ENCODE data around the gene KRTAP5-6.

The KRTAP5-6 gene

GRCh38 chr11:1734641-1735081 lies 37.7 kb downstream of the KRTAP5-6 start:
- no peak for DNase-seq

DNA sequence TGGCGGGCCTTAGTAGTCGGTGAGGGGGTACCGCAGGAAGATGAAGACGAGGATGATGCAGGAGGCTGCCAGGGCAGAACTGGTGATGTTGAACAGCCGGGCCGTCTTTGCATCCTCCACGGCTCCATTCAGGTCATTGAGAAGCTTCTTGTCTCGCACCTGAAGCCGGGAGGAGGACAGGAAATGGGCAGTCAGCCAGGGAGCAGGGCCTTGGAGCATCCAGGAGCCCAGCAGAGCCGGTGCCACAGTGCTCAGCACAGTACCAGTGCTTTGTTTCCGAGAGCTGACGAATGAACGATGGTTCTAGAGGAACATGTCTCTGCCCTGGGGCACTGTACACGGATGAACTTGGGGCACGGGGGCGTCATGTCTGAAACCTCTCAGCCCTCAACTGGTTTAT lies 38.3 kb downstream of the KRTAP5-6 start:
- DNase-seq: no peak

GRCh38 chr11:1736447-1736992 lies 39.5 kb downstream of the KRTAP5-6 start:
- DNase-seq: no peak

DNA sequence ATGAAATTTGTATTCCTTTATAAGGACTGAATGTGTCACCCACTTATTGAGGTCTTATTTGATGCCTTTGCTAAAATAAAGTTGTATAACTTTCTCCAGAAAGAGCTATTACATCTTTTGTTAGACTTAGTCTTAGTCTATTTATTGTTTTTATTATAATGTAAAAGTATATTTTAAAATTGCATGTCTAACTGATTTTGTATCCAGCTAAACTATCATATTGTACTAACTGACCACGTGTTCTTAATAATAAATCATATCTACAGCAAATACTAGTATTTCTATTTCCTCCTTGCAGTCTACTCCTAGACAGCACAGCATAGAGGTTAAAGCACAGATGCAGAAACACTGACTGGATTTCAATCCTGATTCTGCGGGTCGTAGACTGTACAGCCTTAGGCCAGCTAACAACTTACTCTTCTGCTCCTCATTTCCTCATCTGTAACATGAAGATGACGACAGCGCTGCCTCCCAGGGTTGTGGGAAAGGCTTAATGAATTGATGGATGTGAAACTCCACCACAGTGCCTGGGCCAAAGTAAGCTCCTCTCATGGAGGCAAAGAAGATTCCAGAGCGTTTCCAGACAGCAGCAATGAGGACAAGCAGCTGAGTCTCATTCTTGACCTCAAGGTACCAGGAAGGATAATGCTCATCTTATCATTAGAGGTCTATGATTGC lies 40.2 kb downstream of the KRTAP5-6 start:
- DNase-seq: no peak

DNA sequence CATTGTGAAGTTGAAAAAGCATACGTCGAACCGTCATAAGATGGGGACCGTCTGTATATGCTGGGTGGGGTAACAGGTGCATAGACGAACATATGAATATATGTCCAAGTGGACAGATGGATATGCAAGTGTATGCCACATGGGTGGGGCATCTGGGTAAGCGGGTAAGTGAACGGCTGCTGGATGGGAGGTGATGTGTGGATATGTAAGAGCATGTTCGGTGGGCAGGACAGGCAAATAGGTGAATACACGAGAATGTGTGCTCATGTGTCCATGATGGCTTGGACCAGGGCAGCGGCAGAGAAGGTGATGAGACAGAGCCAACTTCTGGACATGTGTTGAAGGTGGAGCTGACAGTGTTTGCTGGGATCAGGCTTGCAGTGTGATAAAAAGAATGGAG lies 41.4 kb downstream of the KRTAP5-6 start:
- DNase-seq: no peak

GRCh38 chr11:1739576-1739975 lies 42.6 kb downstream of the KRTAP5-6 start:
- no peak for DNase-seq

DNA sequence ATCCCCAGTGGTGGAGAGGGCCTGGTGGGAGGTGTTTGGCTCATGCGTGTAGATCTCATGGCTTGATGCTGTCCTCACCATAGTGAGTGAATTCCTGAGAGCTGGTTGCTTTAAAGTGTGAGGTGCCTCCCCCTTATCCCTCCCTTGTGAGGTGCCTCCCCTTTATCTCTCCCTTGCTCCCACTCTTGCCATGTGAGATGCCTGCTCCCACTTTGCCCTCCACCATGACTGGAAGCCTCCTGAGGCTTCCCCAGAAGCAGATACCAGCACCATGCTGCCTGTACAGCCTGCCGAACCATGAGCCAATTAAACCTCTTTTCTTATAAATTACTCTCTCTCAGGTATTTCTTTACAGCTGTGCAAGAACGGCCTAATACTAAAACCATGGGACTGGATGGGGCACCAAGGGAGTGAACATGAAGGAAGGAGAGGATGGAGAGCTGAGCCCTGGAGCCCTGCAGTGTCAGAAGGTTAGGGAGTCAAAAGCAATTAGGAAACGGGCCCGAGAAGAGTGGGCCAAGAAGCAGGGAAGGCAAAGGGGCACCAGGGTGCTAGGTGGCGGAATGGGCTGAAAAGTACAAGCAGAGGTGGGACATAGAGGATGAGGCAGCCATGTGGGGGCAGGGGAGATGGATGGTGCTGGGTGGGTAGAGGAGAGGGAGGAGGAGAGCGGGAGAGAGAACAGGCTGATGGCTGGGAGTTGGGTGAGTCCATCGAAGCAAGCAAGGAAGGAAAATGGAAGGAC lies 44.0 kb downstream of the KRTAP5-6 start:
- DNase-seq: no peak

DNA sequence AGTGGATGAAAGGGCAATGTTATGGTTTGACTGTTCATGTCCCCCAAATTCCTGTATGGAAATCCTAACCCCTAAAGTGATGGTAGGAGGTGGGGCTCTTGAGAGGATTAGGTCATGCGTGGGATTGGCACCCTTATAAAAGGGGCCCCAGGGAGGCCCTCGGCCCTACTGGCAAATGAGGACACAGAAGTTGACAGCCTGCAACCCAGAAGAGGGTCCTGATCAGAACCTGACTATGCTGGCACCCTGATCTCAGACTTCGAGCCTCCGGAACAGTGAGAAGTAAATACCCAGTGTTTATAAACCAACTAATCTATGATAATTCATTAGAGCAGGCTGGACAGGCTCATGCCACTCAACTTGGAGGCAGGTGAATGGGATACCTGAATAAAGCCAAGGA lies 44.7 kb downstream of the KRTAP5-6 start:
- DNase-seq: no peak

DNA sequence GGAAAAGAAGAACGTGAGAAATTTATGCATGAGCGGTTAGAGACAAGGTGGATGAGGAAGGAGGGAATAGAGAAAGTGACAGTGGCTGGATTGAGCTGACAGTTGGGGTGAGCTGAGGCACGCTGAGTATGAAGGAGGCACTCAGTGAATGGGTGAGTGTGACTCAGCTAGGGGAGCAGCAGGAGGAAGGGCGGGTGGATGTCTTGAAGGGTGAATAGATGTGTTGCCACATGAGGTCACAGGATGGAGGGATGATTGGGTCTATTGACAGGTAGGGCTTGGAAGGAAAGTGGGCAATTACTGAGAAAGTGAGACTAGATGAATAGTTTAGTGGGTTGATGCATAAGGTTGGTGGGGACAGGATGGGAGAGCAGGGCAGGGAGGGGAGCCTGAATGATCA lies 45.4 kb downstream of the KRTAP5-6 start:
- no peak for DNase-seq

DNA sequence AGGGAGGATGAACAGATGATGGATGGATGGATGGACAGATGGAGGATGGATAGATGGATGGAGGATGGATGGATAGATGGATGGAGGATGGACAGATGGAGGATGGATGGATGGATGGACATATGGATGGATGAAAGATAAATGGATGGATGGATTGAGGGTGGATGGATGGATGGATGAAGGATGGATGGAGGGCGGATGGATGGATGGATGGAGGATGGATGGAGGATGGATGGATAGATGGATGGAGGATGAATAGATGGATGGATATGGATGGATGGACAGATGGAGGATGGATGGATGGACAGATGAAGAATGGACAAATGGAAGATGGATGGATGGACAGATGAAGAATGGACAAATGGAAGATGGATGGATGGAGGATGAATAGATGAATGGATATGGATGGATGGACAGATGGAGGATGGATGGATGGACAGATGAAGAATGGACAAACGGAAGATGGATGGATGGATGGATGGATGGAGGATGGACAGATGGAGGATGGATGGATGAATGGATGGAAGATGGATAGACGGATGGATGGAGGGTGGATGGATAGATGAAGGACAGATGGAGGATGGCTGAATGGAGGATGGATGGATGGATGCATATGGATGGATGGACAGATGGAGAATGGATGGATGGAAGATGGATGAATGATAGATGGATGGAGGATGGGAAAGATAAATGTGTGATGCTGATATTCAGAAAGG lies 46.0 kb downstream of the KRTAP5-6 start:
- no peak for DNase-seq

- DNase-seq: no peak
Measured at GRCh38 chr11:1743585-1744136, 46.7 kb downstream of the KRTAP5-6 start.

- no peak for DNase-seq
Measured at GRCh38 chr11:1744137-1744886, 47.3 kb downstream of the KRTAP5-6 start.

GRCh38 chr11:1744891-1745700 lies 48.1 kb downstream of the KRTAP5-6 start:
- no peak for DNase-seq

DNA sequence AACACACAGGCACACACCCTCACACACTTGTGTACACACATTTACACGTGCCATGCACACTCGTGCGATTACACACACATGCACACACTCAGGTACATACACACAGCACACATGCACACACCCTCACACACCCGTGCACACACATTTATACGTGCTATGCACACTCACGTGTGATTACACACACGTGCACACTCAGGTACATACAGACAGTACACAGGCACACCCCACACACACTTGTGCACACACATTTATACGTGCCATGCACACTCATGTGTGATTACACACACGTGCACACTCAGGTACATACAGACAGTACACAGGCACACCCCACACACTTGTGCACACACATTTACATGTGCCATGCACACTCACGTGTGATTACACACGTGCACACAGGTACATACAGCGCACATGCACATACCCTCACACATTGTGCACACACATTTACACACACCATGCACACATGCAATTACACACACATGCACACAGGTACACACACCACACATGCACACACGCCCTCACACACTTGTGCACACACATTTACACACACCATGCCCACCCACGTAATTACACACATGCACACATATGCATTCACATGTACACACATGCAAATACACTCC lies 48.8 kb downstream of the KRTAP5-6 start:
- DNase-seq: no peak

DNA sequence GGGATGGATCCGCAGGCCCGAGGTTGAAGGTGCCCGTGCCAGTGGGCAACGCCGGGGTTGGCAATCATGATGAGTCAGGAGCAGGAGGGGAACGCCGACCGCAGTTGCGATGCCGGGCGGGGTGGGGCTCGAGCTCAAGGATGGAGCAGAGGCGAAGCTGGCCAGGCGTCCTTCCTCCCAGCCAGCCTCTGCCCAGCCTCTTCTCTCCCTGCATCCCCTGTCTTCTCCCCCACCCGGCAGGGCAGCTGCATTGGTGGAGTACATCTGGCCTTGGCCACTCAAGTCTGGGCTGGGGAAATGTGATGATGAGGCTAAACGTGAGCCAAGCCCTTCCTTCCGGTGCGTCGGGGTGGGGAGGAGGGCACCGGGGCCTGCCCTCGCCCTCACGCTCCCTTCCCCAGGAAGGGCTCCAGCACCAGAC lies 49.5 kb downstream of the KRTAP5-6 start:
- no peak for DNase-seq

- no peak for DNase-seq
Measured at GRCh38 chr11:1746956-1747752, 50.2 kb downstream of the KRTAP5-6 start.

Measured in Kasumi-1 (cell line).